Smooth muscle cell (in vitro differentiated cells): ENCODE data around the gene USP32. TPM values are rescaled to one million over a fixed set of nuclear protein-coding genes. Genes with fewer than 3 reads are reported as not detected.

Source experiments
- DNase-seq: peaks from one replicate; lab custom pipeline; 2025; ENCODE audit not compliant: unreplicated experiment; lab: John Stamatoyannopoulos, UW
- H2AFZ ChIP-seq: fragments of 200-600 bp; sonication (generic); 2 replicates; pipeline ENCODE4 v1.6.0; 2016; ENCODE audit warnings: antibody characterized with exemption, low read depth, mild to moderate bottlenecking
- H3F3A ChIP-seq: fragments of 200-600 bp; sonication (generic); 2 replicates; pipeline ENCODE4 v1.6.0; 2017; ENCODE audit warnings: antibody characterized with exemption, low read depth
- H3K27ac ChIP-seq: fragments of 200-600 bp; sonication (generic); 2 replicates; pipeline ENCODE4 v1.5.1; 2016; ENCODE audit warnings: low read depth, mild to moderate bottlenecking
- H3K27me3 ChIP-seq: fragments of 200-600 bp; sonication (generic); 2 replicates; pipeline ENCODE4 v1.6.1; 2016; ENCODE audit warnings: low read depth, mild to moderate bottlenecking
- H3K36me3 ChIP-seq: fragments of 200-600 bp; sonication (generic); 2 replicates; pipeline ENCODE4 v1.5.1; 2016; ENCODE audit warnings: low read depth
- H3K4me1 ChIP-seq: fragments of 200-600 bp; sonication (generic); 2 replicates; pipeline ENCODE4 v1.5.1; 2016; ENCODE audit warnings: low read depth
- H3K4me2 ChIP-seq: fragments of 200-600 bp; sonication (generic); 2 replicates; pipeline ENCODE4 v1.6.0; 2016; ENCODE audit warnings: mild to moderate bottlenecking
- H3K4me3 ChIP-seq: fragments of 200-600 bp; sonication (generic); 2 replicates; pipeline ENCODE4 v1.5.1; 2016; ENCODE audit warnings: mild to moderate bottlenecking
- H3K79me2 ChIP-seq: fragments of 200-600 bp; sonication (generic); 2 replicates; pipeline ENCODE4 v1.6.0; 2016; ENCODE audit warnings: low read depth, mild to moderate bottlenecking
- H3K9ac ChIP-seq: fragments of 200-600 bp; sonication (generic); 2 replicates; pipeline ENCODE4 v1.6.0; 2016; ENCODE audit warnings: low read depth
- H3K9me3 ChIP-seq: fragments of 200-600 bp; sonication (generic); replicated peaks from 2 replicates; pipeline ENCODE4 v1.5.1; 2016; ENCODE audit warnings: low read depth
- H4K20me1 ChIP-seq: fragments of 200-600 bp; sonication (generic); 2 replicates; pipeline ENCODE4 v1.6.0; 2016; ENCODE audit warnings: low read depth
- CTCF ChIP-seq: fragments of 200-600 bp; sonication (generic); IDR thresholded peaks from 2 replicates; pipeline ENCODE4 v1.5.1; 2017; ENCODE audit warnings: borderline replicate concordance, mild to moderate bottlenecking, antibody characterized with exemption; ENCODE audit not compliant: insufficient read depth, poor library complexity, severe bottlenecking
- WGBS: methylation state at CpG from one replicate; pipeline ENCODE4 v1.1.7; 2016; ENCODE audit warnings: low lambda C conversion rate; 5-methylcytosine and 5-hydroxymethylcytosine counted together
- polyA plus RNA-seq: library from polyadenylated mRNA; unstranded; fragments of >200 nt; fragmentation: Nextera tagmentation; extraction: Ambion mirVana; gene quantifications from 2 replicates; pipeline ENCODE4 v1.2.1, GENCODE V29; 2016
- total RNA-seq: library from RNA; depleted of rRNA; stranded (reverse); fragments of >200 nt; gene quantifications from 2 replicates; pipeline ENCODE4 v1.2.3, GENCODE V29; 2014

The USP32 gene
- total and polyA plus RNA-seq, 2 experiments from 2014 or later: 10.5 to 21.7 TPM

- Histone ChIP-seq H3F3A (no peaks in the 10 kb centered on the region), H3K27me3 (peaks cover 78% of the 10 kb centered on the region), H3K9ac (no peak overlapping the region), H3K27ac (no peak overlapping the region), H3K9me3 (no peaks in the 10 kb centered on the region), H2AFZ (no peak overlapping the region), H3K4me3 (no peak overlapping the region), H3K79me2 (no peaks in the 10 kb centered on the region), H3K36me3 (no peaks in the 10 kb centered on the region), H3K4me1 (peaks cover 38% of the 10 kb centered on the region), H4K20me1 (no peaks in the 10 kb centered on the region), H3K4me2 (no peak overlapping the region)
- no peak for TF ChIP-seq CTCF
- 44% methylated on average over 17 of the region's 17 CpGs for WGBS
- no peak for DNase-seq
Observed at GRCh38 chr17:60145006-60145935, 246.7 kb downstream of the USP32 start.

- peak; percentile 46 for DNase-seq
- Histone ChIP-seq H3K27me3 (peaks cover 76% of the 10 kb centered on the region), H2AFZ (peak overlapping the region; percentile 37), H3K79me2 (no peaks in the 10 kb centered on the region), H3K36me3 (no peaks in the 10 kb centered on the region), H3K27ac (peak overlapping the region; percentile 56), H3K9me3 (no peaks in the 10 kb centered on the region), H4K20me1 (no peaks in the 10 kb centered on the region), H3K9ac (no peak overlapping the region), H3K4me2 (peak overlapping the region; percentile 87), H3F3A (no peaks in the 10 kb centered on the region), H3K4me3 (peak overlapping the region; percentile 50), H3K4me1 (peaks cover 32% of the 10 kb centered on the region)
- 16% methylated on average over 10 of the region's 10 CpGs for WGBS
- TF ChIP-seq CTCF: peak; percentile 74
Observed at GRCh38 chr17:60142872-60143499, 248.9 kb downstream of the USP32 start.

DNA sequence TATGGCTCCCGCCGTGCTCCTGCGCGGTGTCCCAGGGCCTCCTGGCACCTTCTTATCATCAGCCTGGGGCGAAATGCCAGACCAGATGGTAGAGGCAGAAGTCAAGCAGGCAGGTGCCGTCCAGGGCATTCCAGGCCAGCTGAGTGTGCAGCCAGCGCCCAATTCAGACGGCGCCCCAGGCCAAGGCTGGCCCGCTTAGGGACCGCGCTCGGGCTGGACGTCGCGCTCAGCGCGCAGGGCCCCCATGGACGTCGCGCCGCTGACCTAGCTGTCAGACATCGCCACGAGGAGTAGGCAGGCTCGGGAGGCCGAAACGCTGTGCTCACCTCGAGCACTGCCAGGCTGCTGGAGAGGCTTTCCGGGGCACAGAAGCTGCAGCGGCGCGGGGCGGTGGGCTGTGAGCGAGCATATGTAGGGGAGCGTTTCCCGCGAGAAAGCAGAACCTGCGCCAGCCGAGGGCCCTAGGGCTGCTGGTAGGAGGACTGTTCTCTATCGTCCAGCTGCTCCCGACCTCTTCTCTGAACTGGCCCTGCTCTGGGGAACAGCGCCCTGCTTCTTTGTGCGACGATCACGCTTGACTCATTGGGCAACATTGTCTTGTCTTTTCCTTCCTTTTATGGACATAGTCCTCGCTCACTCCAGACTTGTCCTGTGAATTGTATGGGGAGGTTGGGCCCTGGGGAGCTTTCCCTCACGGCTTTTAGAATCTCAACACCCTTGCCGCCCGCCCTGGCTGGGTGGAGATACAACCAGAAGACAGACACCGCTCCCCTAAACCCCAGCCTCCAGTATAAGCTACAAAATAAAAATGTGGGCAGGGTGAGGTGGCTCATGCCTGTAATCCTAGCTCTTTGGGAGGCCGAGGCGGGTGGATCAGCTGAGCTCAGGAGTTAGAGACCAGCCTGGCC is 250.6 kb downstream of the USP32 start:
- H3K9ac ChIP-seq: no peak overlapping the region
- TF ChIP-seq CTCF: no peak
- H3K4me1 ChIP-seq: peaks cover 32% of the 10 kb centered on the region
- H3K4me3 ChIP-seq: peak overlapping the region; percentile 35
- H3K4me2 ChIP-seq: peak overlapping the region; percentile 87
- no peaks in the 10 kb centered on the region for H3K79me2 ChIP-seq
- H2AFZ ChIP-seq: no peak overlapping the region
- WGBS: 11% methylated on average over 46 of the region's 52 CpGs
- H4K20me1 ChIP-seq: no peaks in the 10 kb centered on the region
- peaks cover 66% of the 10 kb centered on the region for H3K27me3 ChIP-seq
- no peaks in the 10 kb centered on the region for H3K9me3 ChIP-seq
- no peaks in the 10 kb centered on the region for H3F3A ChIP-seq
- H3K27ac ChIP-seq: no peak overlapping the region
- H3K36me3 ChIP-seq: no peaks in the 10 kb centered on the region
- no peak for DNase-seq
